Measurements from ENCODE around the gene RMND1. TPM values are rescaled to one million over a fixed set of nuclear protein-coding genes. Genes with fewer than 3 reads are reported as not detected.

The RMND1 gene
- total and polyA plus RNA-seq, 9 of the 15 experiments (the other 6 are each of a cell fraction or from before 2014, with no cell fraction given) = 26.9 to 47.8 (median 36.2) TPM

- TF ChIP-seq CHD7 (IDR thresholded peaks at IDR 0.05; ENCODE audit: low read depth, low read length) (no peak), UBTF (IDR thresholded peaks at IDR 0.05; ENCODE audit: borderline replicate concordance in 1 of 2, low read depth in 2 of 2, low read length in 2 of 2) (0 out of 4 replicates have a peak, but pooled peaks of 1 of the 2 experiments have one; percentile 42), ZNF57 (CRISPR knock-in tag; IDR thresholded peaks at IDR 0.05) (no peak), CTBP1 (IDR thresholded peaks at IDR 0.05; ENCODE audit: borderline replicate concordance) (peak; percentile 12; the same call in 1 of the 2 replicates), ZNF354B (CRISPR knock-in tag; IDR thresholded peaks at IDR 0.05) (no peak), SMC3 (conservative IDR thresholded peaks at IDR 0.05; ENCODE audit: insufficient read depth, low read depth, low read length) (no peak), HNRNPH1 (optimal IDR thresholded peaks at IDR 0.05; ENCODE audit: low read depth, low read length) (no peak), SNAPC5 (CRISPR knock-in tag; IDR thresholded peaks at IDR 0.05) (no peak), CTCFL (IDR thresholded peaks at IDR 0.05; ENCODE audit: borderline replicate concordance, insufficient read depth, low read depth, low read length, poor library complexity, severe bottlenecking) (no peak), EP400 (IDR thresholded peaks at IDR 0.05) (no peak)
Measured at GRCh38 chr6:151374036-151374683, 77.8 kb downstream of the RMND1 start (continued).

Data from K562 (cell line).